Measurements from ENCODE around the gene BRSK2. TPM values are rescaled to one million over a fixed set of nuclear protein-coding genes. Genes with fewer than 3 reads are reported as not detected.
"Not testable (repeated sequence)": the region's sequence is repeated elsewhere in the genome, so short reads cannot be mapped to it uniquely, and the experiment has no call there.

The BRSK2 gene
- total RNA-seq, 1 donor from 2014 or later, result 0.62 TPM

GRCh38 chr11:1353383-1354124, 36.2 kb upstream of the BRSK2 start:
- DNase-seq (no peak), ATAC-seq (no peak)
- H3K27me3 ChIP-seq (ENCODE audit: low read depth), result peaks cover 6% of the 10 kb centered on the region
- TF ChIP-seq CTCF (IDR thresholded peaks at IDR 0.05), result no peak
- intact Hi-C loops (cut with DNase I), result no loop called here
- H3K4me1 ChIP-seq, result no peaks in the 10 kb centered on the region
- H3K4me3 ChIP-seq, result no peak overlapping the region
- H3K27ac ChIP-seq, result no peak overlapping the region
- H3K36me3 ChIP-seq, result no peaks in the 10 kb centered on the region
- no peaks in the 10 kb centered on the region for H3K9me3 ChIP-seq

DNA sequence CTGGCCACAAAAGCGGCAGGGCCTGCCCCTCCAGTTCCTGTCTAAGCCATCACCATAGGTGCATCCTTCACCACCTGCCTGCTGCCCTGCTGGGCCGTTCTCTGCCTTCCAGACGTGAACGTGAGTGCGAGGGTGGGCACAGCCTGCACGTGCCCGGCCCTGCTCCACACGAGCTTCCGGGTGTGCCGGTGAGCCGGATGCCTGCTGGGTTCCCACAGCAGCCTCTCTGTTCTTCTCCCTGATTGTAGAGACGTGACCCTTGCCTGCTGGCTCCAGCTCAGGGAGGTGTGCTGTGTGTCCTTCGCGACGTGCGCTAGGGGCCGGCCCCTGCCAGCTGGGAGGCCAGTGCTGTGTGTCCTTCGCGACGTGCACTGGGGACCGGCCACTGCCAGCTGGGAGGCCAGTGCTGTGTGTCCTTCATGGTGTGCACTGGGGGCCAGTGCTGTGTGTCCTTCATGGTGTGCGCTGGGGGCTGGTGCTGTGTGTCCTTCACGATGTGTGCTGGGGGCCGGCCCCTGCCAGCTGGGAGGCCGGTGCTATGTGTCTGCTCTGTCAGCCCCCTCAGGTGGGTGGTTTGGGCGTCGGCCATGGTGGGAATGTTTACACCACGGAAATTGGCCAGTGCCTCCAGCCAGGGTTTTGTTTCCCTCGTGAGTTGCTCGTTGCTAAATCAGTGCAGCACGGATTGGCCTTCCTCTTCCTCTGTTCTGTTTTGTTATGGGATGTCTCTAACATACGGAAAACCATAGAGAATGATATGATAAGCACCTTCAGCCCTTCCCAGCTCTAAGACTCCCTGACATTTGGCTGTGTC, 35.4 kb upstream of the BRSK2 start:
- no peak overlapping the region for H3K27ac ChIP-seq
- no peaks in the 10 kb centered on the region for H3K4me1 ChIP-seq
- no peaks in the 10 kb centered on the region for H3K36me3 ChIP-seq
- intact Hi-C loops (cut with DNase I), result no loop called here
- DNase-seq, result no peak
- TF ChIP-seq CTCF (IDR thresholded peaks at IDR 0.05), result no peak
- ATAC-seq, result peak in 1 of 2 donors; percentile 26
- no peak overlapping the region for H3K4me3 ChIP-seq
- H3K9me3 ChIP-seq, result no peaks in the 10 kb centered on the region
- H3K27me3 ChIP-seq (ENCODE audit: low read depth), result peaks cover 1% of the 10 kb centered on the region

GRCh38 chr11:1356007-1356435, 33.7 kb upstream of the BRSK2 start:
- ATAC-seq (no peak), DNase-seq (no peak)
- Histone ChIP-seq H3K27me3 (ENCODE audit: low read depth) (peaks cover 5% of the 10 kb centered on the region), H3K9me3 (no peaks in the 10 kb centered on the region), H3K36me3 (no peaks in the 10 kb centered on the region), H3K27ac (no peak overlapping the region), H3K4me3 (no peak overlapping the region), H3K4me1 (no peaks in the 10 kb centered on the region)
- TF ChIP-seq CTCF (IDR thresholded peaks at IDR 0.05), result no peak
- intact Hi-C loops (cut with DNase I), result no loop called here

DNA sequence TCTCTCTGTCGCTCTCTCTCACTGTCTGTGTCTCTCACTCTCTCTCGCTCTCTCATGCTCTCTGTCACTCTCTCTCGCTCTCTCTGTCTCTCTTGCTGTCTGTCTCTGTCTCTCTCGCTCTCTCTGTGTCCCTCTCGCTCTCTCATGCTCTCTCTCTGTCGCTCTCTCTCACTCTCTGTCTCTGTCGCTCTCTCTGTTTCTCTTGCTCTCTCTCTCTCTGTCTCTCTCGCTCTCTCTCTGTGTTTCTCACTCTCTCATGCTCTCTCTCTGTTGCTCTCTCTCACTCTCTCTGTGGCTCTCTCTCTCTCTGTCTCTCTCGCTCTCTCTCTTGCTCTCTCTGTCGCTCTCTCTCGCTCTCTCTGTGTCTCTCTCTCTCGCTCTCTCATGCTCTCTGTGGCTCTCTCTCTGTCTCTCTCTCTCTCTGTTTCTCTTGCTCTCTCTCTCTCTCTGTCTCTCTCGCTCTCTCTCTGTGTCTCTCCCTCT, 33.2 kb upstream of the BRSK2 start:
- no peak for TF ChIP-seq CTCF (IDR thresholded peaks at IDR 0.05)
- intact Hi-C loops (cut with DNase I), result no loop called here
- Histone ChIP-seq H3K27ac (no peak overlapping the region), H3K4me3 (no peak overlapping the region), H3K9me3 (no peaks in the 10 kb centered on the region), H3K27me3 (ENCODE audit: low read depth) (peaks cover 5% of the 10 kb centered on the region), H3K4me1 (no peaks in the 10 kb centered on the region), H3K36me3 (no peaks in the 10 kb centered on the region)
- no peak for ATAC-seq
- no peak for DNase-seq

- intact Hi-C loops (cut with DNase I), result no loop called here
- H3K4me3 ChIP-seq, result no peak overlapping the region
- H3K27ac ChIP-seq, result no peak overlapping the region
- H3K36me3 ChIP-seq, result no peaks in the 10 kb centered on the region
- no peak for TF ChIP-seq CTCF (IDR thresholded peaks at IDR 0.05)
- H3K27me3 ChIP-seq (ENCODE audit: low read depth), result peaks cover 5% of the 10 kb centered on the region
- ATAC-seq (peak in 1 of 2 donors; percentile 21), DNase-seq (no peak)
- H3K9me3 ChIP-seq, result no peaks in the 10 kb centered on the region
- H3K4me1 ChIP-seq, result no peaks in the 10 kb centered on the region
Measured at GRCh38 chr11:1358286-1358685, 31.4 kb upstream of the BRSK2 start.

- ATAC-seq; H3K36me3 ChIP-seq; H3K27me3 ChIP-seq (ENCODE audit: low read depth); H3K4me1 ChIP-seq; DNase-seq; intact Hi-C loops (cut with DNase I); H3K27ac ChIP-seq; H3K9me3 ChIP-seq; H3K4me3 ChIP-seq: not testable (repeated sequence)
Measured at GRCh38 chr11:1358931-1359330, 30.8 kb upstream of the BRSK2 start.
